Adrenal gland (tissue), 12 donors: Measurements from ENCODE around the gene PPP1R14B. TPM values are rescaled to one million over a fixed set of nuclear protein-coding genes. Genes with fewer than 3 reads are reported as not detected.

Experiments
- DNase-seq, 7 donors: peaks; one replicate each; pipeline ENCODE4 v3.0.0-alpha.2; 2019 to 2020
- H3K27ac ChIP-seq, 5 donors: fragments of 200-600 bp; sonication (generic) in 4 of 5; 1 replicate in 3 of 5; 2 replicates in 2 of 5; pipeline versions ENCODE4 v1.5.1 to v1.8.0; 2016 to 2020; ENCODE audit warnings: mild to moderate bottlenecking in 1 of 5
- H3K27me3 ChIP-seq: fragments of 200-600 bp; 2 replicates; pipeline ENCODE4 v1.8.0; 2021
- H3K36me3 ChIP-seq, 2 donors: fragments of 200-600 bp; replicated peaks in 1 of 2; 1 replicate in 1 of 2; 2 replicates in 1 of 2; pipeline versions ENCODE4 v1.5.1 to v1.8.0; 2018 to 2022
- H3K4me1 ChIP-seq, 2 donors: fragments of 200-600 bp; replicated peaks in 1 of 2; 1 replicate in 1 of 2; 2 replicates in 1 of 2; pipeline versions ENCODE4 v1.5.1 to v1.8.0; 2018 to 2021
- H3K4me3 ChIP-seq, 4 donors: fragments of 200-600 bp; sonication (generic) in 3 of 4; one replicate each; pipeline ENCODE4 v1.5.1; 2016 to 2018
- H3K9me3 ChIP-seq, 3 donors: fragments of 200-600 bp; sonication (generic) in 1 of 3; replicated peaks in 1 of 3; 1 replicate in 2 of 3; 2 replicates in 1 of 3; pipeline versions ENCODE4 v1.5.1 to v1.8.0; 2016 to 2021
- CTCF ChIP-seq, 6 experiments: fragments of 450-650 bp in 4 of 6; fragments of 200-600 bp in 2 of 6; sonication (generic) in 1 of 6; IDR thresholded peaks; 1 replicate in 5 of 6; 2 replicates in 1 of 6; pipeline versions ENCODE4 v1.5.1 to v1.8.0; 2016 to 2021; ENCODE audit warnings: antibody characterized with exemption in 6 of 6, mild to moderate bottlenecking in 2 of 6, moderate library complexity in 1 of 6
- POLR2A ChIP-seq, 2 donors: fragments of 450-650 bp; IDR thresholded peaks; one replicate each; pipeline ENCODE4 v1.6.1; 2017; ENCODE audit warnings: antibody characterized with exemption in 2 of 2, mild to moderate bottlenecking in 2 of 2, moderate library complexity in 1 of 2
- WGBS, 4 donors: extraction: QIAGEN DNeasy Blood & Tissue Kit in 2 of 4; methylation state at CpG; one replicate each; pipeline versions ENCODE4 v1.1.5 to v1.1.7; 2013 to 2017; 5-methylcytosine and 5-hydroxymethylcytosine counted together
- intact Hi-C, 2 donors: fragments of 100-400 bp; cut with DNase I; formaldehyde crosslinking; loops; one replicate each; pipeline versions ENCODE4 v1.14.1 to v1.15.0; 2022 to 2023
- polyA plus RNA-seq, 3 donors: library from polyadenylated mRNA; stranded (reverse); fragments of 200-250 nt in 2 of 3; fragments of 350-450 nt in 1 of 3; fragmentation: Illumina TruSeq in 1 of 3; extraction: RNeasy Lipid Tissue Mini Kit (QIAGEN cat#74804) in 1 of 3; gene quantifications; one replicate each; pipeline ENCODE4 v1.2.3, GENCODE V29; 2013 to 2014
- total RNA-seq, 9 donors: library from RNA; depleted of rRNA in 4 of 9; stranded (reverse); fragments of >200 nt in 4 of 9; fragments of 120-200 nt in 1 of 9; fragmentation: NEBNext Ultra II Directional in 1 of 9; extraction: Animal tissue kit (Norgen Biotek cat#: 25700) in 1 of 9; gene quantifications; one replicate each; pipeline versions ENCODE4 v1.1.0 to v1.2.4, GENCODE V29; 2013 to 2023
- donor health status: healthy with polysubstance abuse.
- donor health status: Bipolar disorder and iron deficiency.
- donor health status: DM: yes; HTN: yes; CAD: no.
- donor health status: DM: no; HTN: no; CAD: no.
- donor health status: DM: no; HTN: no; CAD: no.
- donor health status: DM: yes; HTN: yes; CAD: no.

PPP1R14B gene
- total and polyA plus RNA-seq, 12 donors = 77.2 to 331 (median 131) TPM

GRCh38 chr11:64259533-64260067, 12.9 kb upstream of the PPP1R14B start:
- WGBS, 4 donors = 77 to 86% (median 81%) methylated on average over 4 of the region's 4 CpGs
- H3K4me3 ChIP-seq = no peak overlapping the region
- TF ChIP-seq POLR2A (IDR thresholded peaks at IDR 0.05) = no peak
- TF ChIP-seq CTCF (IDR thresholded peaks at IDR 0.05) = no peak
- no peaks in the 10 kb centered on the region for H3K4me1 ChIP-seq
- intact Hi-C loops = no loop called here
- peaks cover 0 to 100% of the 10 kb centered on the region in 2 donors for H3K36me3 ChIP-seq
- H3K27ac ChIP-seq = no peak overlapping the region
- no peaks in the 10 kb centered on the region for H3K27me3 ChIP-seq
- H3K9me3 ChIP-seq = no peaks in the 10 kb centered on the region
- peak in 1 of 7 donors; percentile 22 for DNase-seq

- 90 to 92% (median 92%) methylated on average over 10 to 32 of the region's 32 CpGs for WGBS, 4 donors
- peaks cover 0 to 97% of the 10 kb centered on the region in 2 donors for H3K36me3 ChIP-seq
These were observed 12.3 kb upstream of the PPP1R14B start for GRCh38 chr11:64258946-64259532.

GRCh38 chr11:64258356-64258755, 11.6 kb upstream of the PPP1R14B start:
- peaks cover 0 to 90% of the 10 kb centered on the region in 2 donors for H3K36me3 ChIP-seq
- H3K4me3 ChIP-seq = no peak overlapping the region
- TF ChIP-seq CTCF (IDR thresholded peaks at IDR 0.05) = no peak
- no peak for TF ChIP-seq POLR2A (IDR thresholded peaks at IDR 0.05)
- no peak for DNase-seq
- intact Hi-C loops = no loop called here
- WGBS, 4 donors = 90 to 92% (median 90%) methylated on average over 15 to 24 of the region's 24 CpGs; no CpG with 5 or more reads in 1 of the 4 donors
- no peak overlapping the region for H3K27ac ChIP-seq
- no peaks in the 10 kb centered on the region for H3K9me3 ChIP-seq
- H3K4me1 ChIP-seq = peaks cover 6 to 7% of the 10 kb centered on the region in 2 donors
- H3K27me3 ChIP-seq = no peaks in the 10 kb centered on the region

More at GRCh38 chr11:64258946-64259532, 12.3 kb upstream of the PPP1R14B start:
- DNase-seq = peak in 1 of 7 donors; percentile 23
- intact Hi-C loops = no loop called here
- no peak overlapping the region for H3K27ac ChIP-seq
- peaks cover 0 to under 1% of the 10 kb centered on the region in 2 donors for H3K4me1 ChIP-seq
- TF ChIP-seq POLR2A (IDR thresholded peaks at IDR 0.05) (no peak), CTCF (IDR thresholded peaks at IDR 0.05) (no peak)
- H3K27me3 ChIP-seq = no peaks in the 10 kb centered on the region
- no peaks in the 10 kb centered on the region for H3K9me3 ChIP-seq
- no peak overlapping the region for H3K4me3 ChIP-seq

GRCh38 chr11:64256300-64256699, 9.6 kb upstream of the PPP1R14B start:
- TF ChIP-seq CTCF (IDR thresholded peaks at IDR 0.05) (no peak), POLR2A (IDR thresholded peaks at IDR 0.05) (no peak)
- H3K4me3 ChIP-seq = no peak overlapping the region
- intact Hi-C loops = no loop called here
- no peaks in the 10 kb centered on the region for H3K27me3 ChIP-seq
- H3K27ac ChIP-seq = no peak overlapping the region
- no peak for DNase-seq
- 84 to 100% (median 87%) methylated on average over 2 to 15 of the region's 15 CpGs for WGBS, 4 donors
- H3K36me3 ChIP-seq = peaks cover 0 to 69% of the 10 kb centered on the region in 2 donors
- no peaks in the 10 kb centered on the region for H3K9me3 ChIP-seq
- peaks cover 21% of the 10 kb centered on the region in 2 donors for H3K4me1 ChIP-seq
